Stimulated activated memory B cell treated with anti-CD40 and anti-IgM and Interleukin-4, amounts not matched to agents 10 μg/mL and 1 μg/mL and 100 μg/mL, for 72 hours (primary cell): ENCODE results near the gene SUSD6.
"Not testable (repeated sequence)": the region's sequence is repeated elsewhere in the genome, so short reads cannot be mapped to it uniquely, and the experiment has no call there.

Experiments
- ATAC-seq: fragments of 150-1000 bp; cut with Tn5 transposase; 2 replicates; pipeline ENCODE4 v1.10.0; 2021
- H3K27ac Mint-ChIP-seq: one replicate; pipeline ENCODE4 v1.8.0; 2022; ENCODE audit warnings: mild to moderate bottlenecking, mixed read lengths
- H3K27me3 Mint-ChIP-seq: one replicate; pipeline ENCODE4 v1.8.0; 2022; ENCODE audit warnings: mixed read lengths
- H3K36me3 Mint-ChIP-seq: one replicate; pipeline ENCODE4 v1.8.0; 2022; ENCODE audit warnings: mixed read lengths
- H3K4me1 Mint-ChIP-seq: one replicate; pipeline ENCODE4 v1.8.0; 2022; ENCODE audit warnings: mixed read lengths
- H3K4me3 Mint-ChIP-seq: one replicate; pipeline ENCODE4 v1.8.0; 2022; ENCODE audit warnings: mild to moderate bottlenecking, moderate library complexity, mixed read lengths
- H3K9me3 Mint-ChIP-seq: one replicate; pipeline ENCODE4 v1.8.0; 2022; ENCODE audit warnings: mixed read lengths

SUSD6 gene

GRCh38 chr14:69711065-69711464, 99.7 kb downstream of the SUSD6 start:
- H3K36me3 Mint-ChIP-seq, result peaks cover 83% of the 10 kb centered on the region
- H3K4me3 Mint-ChIP-seq, result no peak overlapping the region
- H3K4me1 Mint-ChIP-seq, result peaks cover 46% of the 10 kb centered on the region
- H3K9me3 Mint-ChIP-seq, result no peaks in the 10 kb centered on the region
- H3K27ac Mint-ChIP-seq, result peak overlapping the region; percentile 46
- ATAC-seq, result no peak
- no peaks in the 10 kb centered on the region for H3K27me3 Mint-ChIP-seq

GRCh38 chr14:69711477-69711876, 100.1 kb downstream of the SUSD6 start:
- no peak for ATAC-seq
- H3K27me3 Mint-ChIP-seq, result no peaks in the 10 kb centered on the region
- H3K9me3 Mint-ChIP-seq, result no peaks in the 10 kb centered on the region
- peaks cover 48% of the 10 kb centered on the region for H3K4me1 Mint-ChIP-seq
- H3K27ac Mint-ChIP-seq, result peak overlapping the region; percentile 46
- peaks cover 80% of the 10 kb centered on the region for H3K36me3 Mint-ChIP-seq
- H3K4me3 Mint-ChIP-seq, result no peak overlapping the region

GRCh38 chr14:69711881-69712560, 100.6 kb downstream of the SUSD6 start:
- H3K4me3 Mint-ChIP-seq, result no peak overlapping the region
- H3K27me3 Mint-ChIP-seq, result no peaks in the 10 kb centered on the region
- ATAC-seq, result no peak
- H3K36me3 Mint-ChIP-seq, result peaks cover 75% of the 10 kb centered on the region
- peaks cover 52% of the 10 kb centered on the region for H3K4me1 Mint-ChIP-seq
- peak overlapping the region; percentile 72 for H3K27ac Mint-ChIP-seq
- H3K9me3 Mint-ChIP-seq, result no peaks in the 10 kb centered on the region

GRCh38 chr14:69712599-69713088, 101.2 kb downstream of the SUSD6 start:
- no peak for ATAC-seq
- Mint-ChIP-seq H3K36me3 (peaks cover 68% of the 10 kb centered on the region), H3K4me3 (no peak overlapping the region), H3K27me3 (no peaks in the 10 kb centered on the region), H3K9me3 (no peaks in the 10 kb centered on the region), H3K27ac (peak overlapping the region; percentile 72), H3K4me1 (peaks cover 48% of the 10 kb centered on the region)

- Mint-ChIP-seq H3K4me1 (peaks cover 42% of the 10 kb centered on the region), H3K27ac (peak overlapping the region; percentile 72), H3K27me3 (no peaks in the 10 kb centered on the region), H3K9me3 (no peaks in the 10 kb centered on the region), H3K36me3 (peaks cover 64% of the 10 kb centered on the region), H3K4me3 (no peak overlapping the region)
- ATAC-seq, result no peak
Measured at GRCh38 chr14:69713209-69713781, 101.9 kb downstream of the SUSD6 start.

- no peak for ATAC-seq
- no peak overlapping the region for H3K4me3 Mint-ChIP-seq
- no peak overlapping the region for H3K27ac Mint-ChIP-seq
- no peaks in the 10 kb centered on the region for H3K9me3 Mint-ChIP-seq
- H3K27me3 Mint-ChIP-seq, result no peaks in the 10 kb centered on the region
- H3K4me1 Mint-ChIP-seq, result peaks cover 38% of the 10 kb centered on the region
- peaks cover 57% of the 10 kb centered on the region for H3K36me3 Mint-ChIP-seq
Measured at GRCh38 chr14:69713993-69714679, 102.7 kb downstream of the SUSD6 start.

- Mint-ChIP-seq H3K4me3 (no peak overlapping the region), H3K4me1 (peaks cover 35% of the 10 kb centered on the region)
Measured at GRCh38 chr14:69715725-69716477, 104.5 kb downstream of the SUSD6 start.

GRCh38 chr14:69716478-69717187, 105.2 kb downstream of the SUSD6 start:
- peaks cover 32% of the 10 kb centered on the region for H3K4me1 Mint-ChIP-seq
- H3K4me3 Mint-ChIP-seq, result no peak overlapping the region
- ATAC-seq, result no peak
- peak overlapping the region; percentile 33 for H3K27ac Mint-ChIP-seq
- H3K27me3 Mint-ChIP-seq, result no peaks in the 10 kb centered on the region
- H3K36me3 Mint-ChIP-seq, result peaks cover 40% of the 10 kb centered on the region
- no peaks in the 10 kb centered on the region for H3K9me3 Mint-ChIP-seq

More at GRCh38 chr14:69715725-69716477, 104.5 kb downstream of the SUSD6 start:
- ATAC-seq, result no peak
- H3K27me3 Mint-ChIP-seq, result no peaks in the 10 kb centered on the region
- H3K36me3 Mint-ChIP-seq, result peaks cover 47% of the 10 kb centered on the region
- no peak overlapping the region for H3K27ac Mint-ChIP-seq
- H3K9me3 Mint-ChIP-seq, result no peaks in the 10 kb centered on the region

- H3K27ac Mint-ChIP-seq, H3K4me3 Mint-ChIP-seq, ATAC-seq, H3K9me3 Mint-ChIP-seq, H3K27me3 Mint-ChIP-seq: not testable (repeated sequence)
- H3K36me3 Mint-ChIP-seq, result peaks cover 21% of the 10 kb centered on the region
- peaks cover 21% of the 10 kb centered on the region for H3K4me1 Mint-ChIP-seq
Measured at GRCh38 chr14:69718614-69719013, 107.2 kb downstream of the SUSD6 start.

- Mint-ChIP-seq H3K36me3 (peaks cover 14% of the 10 kb centered on the region), H3K4me1 (peaks cover 21% of the 10 kb centered on the region), H3K4me3 (no peak overlapping the region), H3K9me3 (no peaks in the 10 kb centered on the region), H3K27ac (no peak overlapping the region), H3K27me3 (no peaks in the 10 kb centered on the region)
- no peak for ATAC-seq
Measured at GRCh38 chr14:69719501-69719951, 108.1 kb downstream of the SUSD6 start.

GRCh38 chr14:69720912-69721311, 109.5 kb downstream of the SUSD6 start:
- ATAC-seq, result no peak
- Mint-ChIP-seq H3K4me1 (peaks cover 17% of the 10 kb centered on the region), H3K9me3 (no peaks in the 10 kb centered on the region), H3K4me3 (no peak overlapping the region), H3K27ac (no peak overlapping the region), H3K27me3 (no peaks in the 10 kb centered on the region), H3K36me3 (peaks cover 2% of the 10 kb centered on the region)

- H3K9me3 Mint-ChIP-seq, result no peaks in the 10 kb centered on the region
- peaks cover 11% of the 10 kb centered on the region for H3K4me1 Mint-ChIP-seq
- H3K4me3 Mint-ChIP-seq, result peak overlapping the region; percentile 57
- H3K27ac Mint-ChIP-seq, result peak overlapping the region; percentile 74
- ATAC-seq, result peak; percentile 95
- no peaks in the 10 kb centered on the region for H3K27me3 Mint-ChIP-seq
- no peaks in the 10 kb centered on the region for H3K36me3 Mint-ChIP-seq
Measured at GRCh38 chr14:69726761-69727511, 115.5 kb downstream of the SUSD6 start.

GRCh38 chr14:69727860-69728259, 116.5 kb downstream of the SUSD6 start:
- ATAC-seq, result no peak
- Mint-ChIP-seq H3K27ac (peak overlapping the region; percentile 74), H3K4me1 (peaks cover 11% of the 10 kb centered on the region), H3K27me3 (no peaks in the 10 kb centered on the region), H3K4me3 (no peak overlapping the region), H3K9me3 (no peaks in the 10 kb centered on the region), H3K36me3 (no peaks in the 10 kb centered on the region)
